HG02870 (cell line): Measurements from ENCODE around the gene OR8B4.
"Not testable (repeated sequence)": the region's sequence is repeated elsewhere in the genome, so short reads cannot be mapped to it uniquely, and the experiment has no call there.

ENCODE experiments used
- ATAC-seq: cut with Tn5 transposase; IDR thresholded peaks from one replicate; pipeline ENCODE4 v1.9.1; 2021; ENCODE audit warnings: mild to moderate bottlenecking, moderate library complexity; ENCODE audit not compliant: unreplicated experiment

Gene OR8B4

GRCh38 chr11:124409906-124410305, 14.8 kb downstream of the OR8B4 start:
- no peak for ATAC-seq

GRCh38 chr11:124405581-124405980, 19.1 kb downstream of the OR8B4 start:
- no peak for ATAC-seq

DNA sequence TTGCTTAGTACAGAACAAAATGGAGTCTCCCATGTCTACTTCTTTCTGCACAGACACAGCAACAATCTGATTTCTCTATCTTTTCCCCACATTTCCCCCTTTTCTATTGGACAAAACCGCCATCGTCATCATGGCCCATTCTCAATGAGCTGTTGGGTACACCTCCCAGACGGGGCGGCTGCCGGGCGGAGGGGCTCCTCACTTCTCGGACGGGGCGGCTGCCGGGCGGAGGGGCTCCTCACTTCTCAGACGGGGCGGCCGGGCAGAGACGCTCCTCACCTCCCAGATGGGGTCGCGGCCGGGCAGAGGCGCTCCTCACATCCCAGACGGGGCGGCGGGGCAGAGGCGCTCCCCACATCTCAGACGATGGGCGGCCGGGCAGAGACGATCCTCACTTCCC, 21.5 kb downstream of the OR8B4 start:
- not testable (repeated sequence) for ATAC-seq

- ATAC-seq: peak; percentile 89
Observed at GRCh38 chr11:124402326-124402922, 22.2 kb downstream of the OR8B4 start.

DNA sequence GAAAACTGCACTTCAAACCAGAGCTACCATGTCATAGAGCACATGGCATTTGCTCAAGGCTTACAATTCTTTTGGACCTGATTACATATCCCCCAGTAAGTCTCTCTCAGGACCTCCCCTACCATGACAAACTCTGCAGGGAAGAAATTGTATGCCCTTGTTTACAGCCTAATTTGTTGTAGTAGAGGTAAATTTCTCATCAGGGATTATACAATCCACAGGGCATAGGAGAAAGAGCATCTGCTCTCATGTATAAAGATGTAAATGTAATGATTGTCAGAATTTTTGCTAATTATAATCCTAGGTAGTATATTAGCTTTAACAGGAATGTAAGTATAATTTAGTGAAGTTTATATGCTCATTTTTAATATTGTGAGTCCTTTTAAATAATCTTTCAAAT, 25.7 kb downstream of the OR8B4 start, which contains the start of gene OR8B3:
Gene OR8B3, minus strand, starts transcription at position 101 of the 400 bp plus-strand sequence. CDS start 1,673 bp downstream, outside the sequence.
- no peak for ATAC-seq

DNA sequence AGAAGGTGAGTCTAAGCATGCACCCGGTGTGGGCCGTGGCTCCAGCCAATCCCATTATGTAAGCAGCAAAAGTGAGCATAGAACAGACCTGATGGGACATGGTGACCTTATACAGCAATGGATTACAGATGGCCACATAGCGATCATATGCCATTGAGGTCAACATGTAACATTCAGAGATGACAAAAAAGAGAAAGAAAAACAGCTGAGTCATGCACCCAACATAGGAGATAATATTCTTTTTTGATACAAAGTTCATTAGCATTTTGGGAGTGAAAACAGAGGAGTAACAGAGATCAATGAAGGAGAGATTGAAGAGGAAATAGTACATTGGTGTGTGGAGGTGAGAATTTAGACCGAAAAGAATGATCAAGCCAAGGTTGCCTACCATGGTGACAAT, 27.8 kb downstream of the OR8B4 start:
- not testable (repeated sequence) for ATAC-seq

DNA sequence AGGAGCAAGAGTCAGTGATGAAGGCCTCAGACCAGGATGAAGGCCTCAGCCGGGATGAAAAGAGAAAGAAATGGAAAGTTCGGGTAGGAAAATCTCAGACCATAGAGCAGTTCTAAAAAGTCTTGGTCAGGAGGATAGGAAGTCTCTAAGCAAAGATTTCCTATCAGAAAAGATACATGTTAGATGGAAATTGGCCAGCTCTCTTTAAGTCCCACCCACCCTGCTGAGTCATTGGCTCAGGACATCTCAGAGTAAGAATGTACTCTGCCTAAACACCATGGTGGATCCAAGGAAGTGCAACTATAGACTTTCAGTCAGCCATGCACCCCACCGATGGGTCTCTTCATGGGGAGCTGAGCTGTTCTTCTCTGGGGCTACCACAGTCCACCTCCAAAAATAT, 30.3 kb downstream of the OR8B4 start:
- ATAC-seq: no peak

GRCh38 chr11:124384399-124384798, 40.3 kb downstream of the OR8B4 start, which contains the start of gene OR8B2:
TSS of gene OR8B2 (minus strand) at chr11:124384499. CDS start at chr11:124383343, 1,156 bp downstream.
- ATAC-seq: no peak

GRCh38 chr11:124382857-124383256, 41.8 kb downstream of the OR8B4 start:
- ATAC-seq: not testable (repeated sequence)

- no peak for ATAC-seq
Observed at GRCh38 chr11:124380585-124380984, 44.1 kb downstream of the OR8B4 start.

GRCh38 chr11:124376280-124376679, 48.4 kb downstream of the OR8B4 start:
- ATAC-seq: no peak
